SK-N-SH (cell line): ENCODE results near the gene LCMT1. TPM values are rescaled to one million over a fixed set of nuclear protein-coding genes. Genes with fewer than 3 reads are reported as not detected.

Experiments used
- CTCF ChIA-PET: fragments of 300-600, 350-600 bp; formaldehyde crosslinking; extraction: SDS; loops from one replicate; lab custom pipeline; 2021; lab: Yijun Ruan, JAX
- POLR2A ChIA-PET: fragments of 350-600 bp; sonication (Branson Sonifier 250); formaldehyde crosslinking; extraction: SDS; loops from one replicate; lab custom pipeline; 2020; ENCODE audit warnings: antibody characterized with exemption, inconsistent platforms; lab: Yijun Ruan, JAX
- DNase-seq: peaks from one replicate; pipeline ENCODE4 v3.0.0; 2012
- H2AFZ ChIP-seq: fragments of 200-600 bp; sonication (generic); 2 replicates; pipeline ENCODE4 v1.8.1; 2016; ENCODE audit warnings: antibody characterized with exemption, mild to moderate bottlenecking, low read depth
- H3F3A ChIP-seq: fragments of 200-600 bp; sonication (generic); replicated peaks from 2 replicates; pipeline ENCODE3; 2016; ENCODE audit warnings: antibody characterized with exemption, mild to moderate bottlenecking; ENCODE audit not compliant: insufficient read depth
- H3K27ac ChIP-seq, 2 experiments: fragments of 200-500 bp in 1 of 2; fragments of 200-600 bp in 1 of 2; sonication (Bioruptor generic) in 1 of 2; sonication (generic), shearing (Covaris generic) in 1 of 2; 2 replicates each; pipeline versions ENCODE4 v1.5.1 to v1.6.1; 2014 to 2016; ENCODE audit warnings: low read depth in 2 of 2, inconsistent platforms in 1 of 2, low read length in 1 of 2, mild to moderate bottlenecking in 1 of 2, mixed read lengths in 1 of 2
- H3K27me3 ChIP-seq: fragments of 200-600 bp; sonication (generic), shearing (Covaris generic); 2 replicates; pipeline ENCODE4 v1.6.1; 2016; ENCODE audit warnings: mixed run types; ENCODE audit not compliant: insufficient read depth
- H3K36me3 ChIP-seq, 2 experiments: fragments of 200-500 bp in 1 of 2; fragments of 200-600 bp in 1 of 2; sonication (Bioruptor generic) in 1 of 2; sonication (generic) in 1 of 2; replicated peaks in 1 of 2; 2 replicates each; pipeline versions ENCODE3 to v1.5.1; 2014 to 2016; ENCODE audit warnings: low read length in 1 of 2, mild to moderate bottlenecking in 1 of 2; ENCODE audit not compliant: insufficient read depth in 2 of 2, control insufficient read depth in 1 of 2
- H3K4me1 ChIP-seq, 2 experiments: fragments of 200-500 bp in 1 of 2; fragments of 200-600 bp in 1 of 2; sonication (Bioruptor generic) in 1 of 2; sonication (generic), shearing (Covaris generic) in 1 of 2; 2 replicates each; pipeline versions ENCODE4 v1.5.1 to v1.6.1; 2014 to 2016; ENCODE audit warnings: low read depth in 1 of 2, low read length in 1 of 2, mixed run types in 1 of 2; ENCODE audit not compliant: insufficient read depth in 2 of 2, control insufficient read depth in 1 of 2
- H3K4me2 ChIP-seq: fragments of 200-600 bp; sonication (generic), shearing (Covaris generic); 2 replicates; pipeline ENCODE4 v1.6.1; 2017; ENCODE audit warnings: mixed run types
- H3K4me3 ChIP-seq, 2 experiments: fragments of 200-500 bp in 1 of 2; fragments of 200-600 bp in 1 of 2; sonication (Bioruptor generic) in 1 of 2; sonication (generic), shearing (Covaris generic) in 1 of 2; 2 replicates each; pipeline versions ENCODE4 v1.5.1 to v1.8.1; 2014 to 2016; ENCODE audit warnings: low read depth in 2 of 2, inconsistent platforms in 1 of 2, low read length in 1 of 2, mild to moderate bottlenecking in 1 of 2, mixed read lengths in 1 of 2, moderate library complexity in 1 of 2
- H3K79me2 ChIP-seq: fragments of 200-600 bp; sonication (generic); 2 replicates; pipeline ENCODE4 v1.8.1; 2017; ENCODE audit warnings: mild to moderate bottlenecking; ENCODE audit not compliant: insufficient read depth
- H3K9ac ChIP-seq: fragments of 200-600 bp; sonication (generic); 2 replicates; pipeline ENCODE4 v1.6.1; 2017; ENCODE audit warnings: mixed run types
- H3K9me2 ChIP-seq: fragments of 200-600 bp; sonication (generic); 2 replicates; pipeline ENCODE4 v1.6.1; 2017; ENCODE audit warnings: mixed run types
- H3K9me3 ChIP-seq: fragments of 200-600 bp; sonication (generic); 2 replicates; pipeline ENCODE4 v1.6.1; 2017; ENCODE audit warnings: mixed run types, mild to moderate bottlenecking, moderate library complexity
- H4K20me1 ChIP-seq: fragments of 200-600 bp; sonication (generic); 2 replicates; pipeline ENCODE4 v1.6.1; 2017; ENCODE audit warnings: mild to moderate bottlenecking, mixed run types; ENCODE audit not compliant: insufficient read depth
- CHD2 ChIP-seq: fragments of 150-350 bp; IDR thresholded peaks from 2 replicates; pipeline ENCODE4 v1.6.1; 2018; ENCODE audit warnings: low read length; ENCODE audit not compliant: partially characterized antibody
- CTCF ChIP-seq: fragments of 200-600 bp; sonication (generic); IDR thresholded peaks from 2 replicates; pipeline ENCODE4 v1.6.1; 2017; ENCODE audit warnings: antibody characterized with exemption, mild to moderate bottlenecking, moderate library complexity
- ELF1 ChIP-seq: IDR thresholded peaks from 2 replicates; pipeline ENCODE4 v1.4.0; 2012
- GATA2 ChIP-seq: sonication (generic); formaldehyde crosslinking; IDR thresholded peaks from 2 replicates; pipeline ENCODE4 v1.5.0; 2020; ENCODE audit warnings: mild to moderate bottlenecking, missing genetic modification reagents
- IRF3 ChIP-seq: fragments of 150-350 bp; IDR thresholded peaks from 2 replicates; pipeline ENCODE4 v1.6.1; 2016; ENCODE audit warnings: mild to moderate bottlenecking, low read depth, low read length
- MAX ChIP-seq: IDR thresholded peaks from 2 replicates; pipeline ENCODE4 v1.4.0; 2012; ENCODE audit warnings: low read depth
- MXI1 ChIP-seq: IDR thresholded peaks from 2 replicates; pipeline ENCODE4 v1.6.1; 2012; ENCODE audit warnings: mild to moderate bottlenecking, low read depth, low read length, improper control_type of control experiment
- NFIC ChIP-seq: IDR thresholded peaks from 2 replicates; pipeline ENCODE4 v1.4.0; 2012; ENCODE audit warnings: borderline replicate concordance
- RAD21 ChIP-seq: IDR thresholded peaks from 2 replicates; pipeline ENCODE4 v1.6.1; 2012; ENCODE audit warnings: mild to moderate bottlenecking, low read length
- RCOR1 ChIP-seq: fragments of 150-350 bp; IDR thresholded peaks from 2 replicates; pipeline ENCODE4 v1.6.1; 2017; ENCODE audit warnings: antibody characterized with exemption, low read length
- TAF1 ChIP-seq: IDR thresholded peaks from 2 replicates; pipeline ENCODE4 v1.6.1; 2012; ENCODE audit warnings: low read depth, mild to moderate bottlenecking, low read length, moderate library complexity, borderline replicate concordance
- TEAD4 ChIP-seq: IDR thresholded peaks from 2 replicates; pipeline ENCODE4 v1.4.0; 2012; ENCODE audit warnings: mild to moderate bottlenecking, borderline replicate concordance; ENCODE audit not compliant: insufficient read depth
- ZBTB33 ChIP-seq: IDR thresholded peaks from 2 replicates; pipeline ENCODE4 v1.4.0; 2012; ENCODE audit warnings: low read depth, borderline replicate concordance
- WGBS: methylation state at CpG from one replicate; pipeline ENCODE4 v1.1.6; 2017; ENCODE audit warnings: low lambda C conversion rate; 5-methylcytosine and 5-hydroxymethylcytosine counted together
- polyA plus RNA-seq, 3 experiments: library from polyadenylated mRNA; depleted of rRNA; stranded (reverse); fragments of >200 nt; gene quantifications; 2 replicates each; pipeline ENCODE4 v1.2.3, GENCODE V29; 2012

LCMT1 gene
- polyA plus RNA-seq, 1 of the 3 experiments (the other 2 are of a cell fraction) = 29.8 TPM

GRCh38 chr16:25199457-25199856 lies 87.9 kb downstream of the LCMT1 start:
- no peak overlapping the region for H3K27ac ChIP-seq
- no peaks in the 10 kb centered on the region for H3K36me3 ChIP-seq
- H4K20me1 ChIP-seq = no peaks in the 10 kb centered on the region
- H3F3A ChIP-seq = peaks cover 7% of the 10 kb centered on the region
- H3K4me2 ChIP-seq = no peak overlapping the region
- H2AFZ ChIP-seq = no peak overlapping the region
- ChIA-PET CTCF (no interaction called here), POLR2A (no interaction called here)
- H3K9me3 ChIP-seq = no peaks in the 10 kb centered on the region
- no peaks in the 10 kb centered on the region for H3K4me1 ChIP-seq
- no peaks in the 10 kb centered on the region for H3K27me3 ChIP-seq
- TF ChIP-seq TAF1 = no peak
- TF ChIP-seq CTCF = no peak
- no peak for TF ChIP-seq GATA2 (CRISPR knock-in tag)
- no peak for TF ChIP-seq IRF3
- no peak for TF ChIP-seq ELF1
- no peak for TF ChIP-seq ZBTB33
- no peak for TF ChIP-seq RCOR1
- no peak for TF ChIP-seq CHD2
- TF ChIP-seq NFIC = no peak
- no peak for TF ChIP-seq TEAD4
- no peak for TF ChIP-seq MAX
- no peaks in the 10 kb centered on the region for H3K79me2 ChIP-seq
- DNase-seq = no peak
- 76% methylated on average over 7 of the region's 7 CpGs for WGBS
- H3K9me2 ChIP-seq = no peaks in the 10 kb centered on the region
- H3K9ac ChIP-seq = no peak overlapping the region
- no peak overlapping the region for H3K4me3 ChIP-seq

- no peak overlapping the region for H2AFZ ChIP-seq
- ChIA-PET CTCF (interaction anchor here (1.1 kb wide), 1 partner anchor 31 kb away, joined by 3 read pairs; no protein-coding TSS in a partner anchor), POLR2A (no interaction called here)
- no peaks in the 10 kb centered on the region for H3K79me2 ChIP-seq
- H3K9me3 ChIP-seq = no peaks in the 10 kb centered on the region
- H3K4me2 ChIP-seq = no peak overlapping the region
- no peak overlapping the region for H3K9ac ChIP-seq
- H3K27ac ChIP-seq = no peak overlapping the region
- H3K27me3 ChIP-seq = no peaks in the 10 kb centered on the region
- H3K9me2 ChIP-seq = no peaks in the 10 kb centered on the region
- no peak for TF ChIP-seq RAD21
- TF ChIP-seq NFIC = no peak
- no peak for TF ChIP-seq ZBTB33
- no peak for TF ChIP-seq MXI1
- DNase-seq = no peak
- H4K20me1 ChIP-seq = no peaks in the 10 kb centered on the region
- no peak overlapping the region for H3K4me3 ChIP-seq
- WGBS = 27% methylated on average over 4 of the region's 4 CpGs
- H3K36me3 ChIP-seq = no peaks in the 10 kb centered on the region
- no peaks in the 10 kb centered on the region for H3K4me1 ChIP-seq
- H3F3A ChIP-seq = no peaks in the 10 kb centered on the region
Observed at GRCh38 chr16:25210758-25211157, 99.2 kb downstream of the LCMT1 start.
